ENCODE measurements around the gene PSMC3. TPM values are rescaled to one million over a fixed set of nuclear protein-coding genes. Genes with fewer than 3 reads are reported as not detected.

The PSMC3 gene
- polyA plus RNA-seq, 1 donor from 2014 or later = 101 TPM

DNA sequence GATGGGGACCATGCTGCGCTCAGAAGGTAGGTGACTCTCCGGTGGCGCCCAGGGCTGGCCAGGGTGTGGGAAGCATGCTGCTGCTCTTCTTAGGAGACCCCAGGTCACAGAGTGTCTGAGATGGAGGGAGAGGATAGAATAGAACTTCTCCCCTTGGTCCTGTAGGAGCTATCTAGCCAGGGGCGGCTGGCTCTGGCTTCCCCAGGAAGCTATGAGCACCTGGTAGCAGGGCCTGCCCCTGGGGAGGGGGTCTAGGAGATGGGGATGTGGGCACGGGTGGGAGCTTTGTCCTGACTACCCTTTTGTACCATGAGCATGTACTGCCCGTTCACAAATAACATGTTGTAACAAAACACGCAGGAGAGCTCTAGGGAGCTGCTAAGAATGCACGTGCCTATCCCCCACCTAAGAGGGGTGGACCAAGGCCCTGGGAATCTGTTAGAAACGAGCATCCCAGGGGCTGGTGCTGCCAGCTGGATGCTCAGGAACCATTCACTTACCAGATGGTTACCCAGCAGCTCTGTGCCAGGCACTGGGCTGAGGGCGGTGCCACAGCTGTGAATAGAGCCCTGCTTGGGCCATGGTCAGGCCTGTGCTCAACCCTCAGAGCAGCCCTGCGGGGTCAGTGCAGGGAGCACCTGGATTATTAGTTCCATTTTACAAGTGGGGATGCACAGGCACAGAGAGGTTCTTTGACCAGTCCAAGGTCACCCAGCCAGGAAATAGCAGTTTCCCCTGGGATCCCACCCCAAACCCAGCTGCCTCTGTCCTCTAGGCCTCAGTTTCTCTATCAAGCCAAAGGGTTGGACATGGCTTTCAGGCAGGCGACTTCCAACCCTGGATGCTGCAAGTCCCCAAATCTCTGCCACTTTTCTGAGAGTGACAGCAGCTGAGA, 15.6 kb downstream of the PSMC3 start:
- Mint-ChIP-seq H3K27me3 (no peaks in the 10 kb centered on the region), H3K36me3 (no peaks in the 10 kb centered on the region), H3K9me3 (no peaks in the 10 kb centered on the region), H3K27ac (peak overlapping the region in 2 of 3 donors; percentile 39 to 40), H3K4me3 (peak overlapping the region; percentile 9 to 83 (median 27)), H3K4me1 (peaks cover 13 to 19% (median 15%) of the 10 kb centered on the region in 3 donors)

DNA sequence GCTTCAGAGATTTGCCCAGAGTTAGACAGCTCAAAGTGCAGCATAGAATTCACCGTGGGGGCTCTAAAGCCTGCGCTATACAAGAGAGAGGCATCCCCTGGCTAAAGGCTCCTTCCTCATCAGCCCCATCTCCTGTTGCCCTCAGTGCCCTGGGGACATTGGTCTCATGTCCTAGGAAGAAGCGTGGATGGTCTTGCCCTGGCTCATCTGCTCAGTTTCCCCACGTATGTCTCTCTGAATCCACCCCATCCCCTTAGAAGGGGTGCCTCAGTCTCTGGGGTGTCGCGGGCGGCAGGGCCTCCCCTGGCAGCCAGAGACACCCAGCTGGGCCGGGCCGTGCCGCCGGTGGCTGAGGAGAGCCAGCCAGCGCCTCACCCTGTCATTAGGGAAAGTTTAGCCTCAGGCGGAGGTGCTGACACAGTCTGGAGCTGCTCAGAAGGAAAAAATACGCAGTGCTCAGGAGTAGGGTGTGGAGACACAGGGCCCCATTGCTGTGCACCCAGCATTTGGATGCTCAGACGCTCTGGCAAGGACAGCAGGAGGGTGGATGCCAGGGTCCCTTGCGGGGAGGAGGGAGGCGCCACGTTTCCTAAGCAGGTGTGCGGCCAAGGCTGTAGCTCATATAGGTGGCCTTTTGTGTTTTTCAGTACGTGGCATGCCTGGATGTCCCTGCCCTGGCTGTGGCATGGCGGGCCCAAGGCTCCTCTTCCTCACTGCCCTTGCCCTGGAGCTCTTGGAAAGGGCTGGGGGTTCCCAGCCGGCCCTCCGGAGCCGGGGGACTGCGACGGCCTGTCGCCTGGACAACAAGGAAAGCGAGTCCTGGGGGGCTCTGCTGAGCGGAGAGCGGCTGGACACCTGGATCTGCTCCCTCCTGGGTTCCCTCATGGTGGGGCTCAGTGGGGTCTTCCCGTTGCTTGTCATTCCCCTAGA, 16.5 kb downstream of the PSMC3 start:
- H3K9me3 Mint-ChIP-seq = no peaks in the 10 kb centered on the region
- H3K36me3 Mint-ChIP-seq = no peaks in the 10 kb centered on the region
- H3K27ac Mint-ChIP-seq = peak overlapping the region; percentile 55 to 95 (median 81)
- H3K4me3 Mint-ChIP-seq = peak overlapping the region; percentile 82 to 94 (median 84)
- peaks cover 13 to 21% (median 15%) of the 10 kb centered on the region in 3 donors for H3K4me1 Mint-ChIP-seq
- no peaks in the 10 kb centered on the region for H3K27me3 Mint-ChIP-seq

DNA sequence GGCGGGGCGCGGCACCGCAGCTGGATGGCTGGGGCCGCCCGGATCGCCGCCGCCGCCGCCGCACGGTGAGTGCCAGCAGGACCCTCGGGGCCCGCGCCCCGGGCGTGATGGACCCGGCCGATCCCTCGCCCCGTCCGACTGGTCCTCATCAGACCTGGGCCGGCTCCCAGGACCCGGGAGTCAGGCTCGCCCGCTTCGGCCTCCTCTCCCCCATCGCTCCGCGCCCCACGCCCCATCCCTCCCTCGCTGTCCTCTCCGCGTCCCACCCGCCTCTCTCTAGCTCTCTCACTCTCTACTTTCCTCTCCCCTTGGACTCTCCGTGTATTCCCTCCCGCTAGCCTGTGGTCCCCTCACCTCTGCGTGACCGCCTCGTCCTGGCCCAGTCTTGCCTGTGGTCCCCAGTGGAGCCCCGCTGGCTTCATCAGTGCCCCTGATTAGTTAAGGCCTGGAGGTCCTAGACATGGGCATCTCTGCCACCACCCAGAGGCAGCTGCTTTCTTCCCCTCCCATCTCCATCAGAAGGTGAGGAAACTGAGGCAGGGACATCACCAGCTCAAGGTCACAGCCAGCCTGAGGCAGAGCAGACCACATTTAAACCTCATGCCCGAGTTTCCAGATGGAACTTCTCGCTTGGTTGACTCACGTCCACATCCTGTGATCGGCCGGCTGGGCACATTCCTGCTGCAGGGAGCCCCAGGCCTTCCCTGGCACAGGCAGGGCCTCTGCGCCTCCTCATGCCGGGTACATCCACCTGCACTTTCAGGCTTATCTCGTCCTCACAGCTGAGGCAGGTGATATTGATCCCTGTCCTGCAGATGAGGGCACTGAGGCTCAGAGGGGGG, 17.4 kb downstream of the PSMC3 start:
- H3K4me3 Mint-ChIP-seq = peak overlapping the region; percentile 86 to 95 (median 94)
- no peaks in the 10 kb centered on the region for H3K9me3 Mint-ChIP-seq
- H3K36me3 Mint-ChIP-seq = no peaks in the 10 kb centered on the region
- H3K27me3 Mint-ChIP-seq = no peaks in the 10 kb centered on the region
- peaks cover 13 to 21% (median 14%) of the 10 kb centered on the region in 3 donors for H3K4me1 Mint-ChIP-seq
- peak overlapping the region; percentile 55 to 95 (median 81) for H3K27ac Mint-ChIP-seq

DNA sequence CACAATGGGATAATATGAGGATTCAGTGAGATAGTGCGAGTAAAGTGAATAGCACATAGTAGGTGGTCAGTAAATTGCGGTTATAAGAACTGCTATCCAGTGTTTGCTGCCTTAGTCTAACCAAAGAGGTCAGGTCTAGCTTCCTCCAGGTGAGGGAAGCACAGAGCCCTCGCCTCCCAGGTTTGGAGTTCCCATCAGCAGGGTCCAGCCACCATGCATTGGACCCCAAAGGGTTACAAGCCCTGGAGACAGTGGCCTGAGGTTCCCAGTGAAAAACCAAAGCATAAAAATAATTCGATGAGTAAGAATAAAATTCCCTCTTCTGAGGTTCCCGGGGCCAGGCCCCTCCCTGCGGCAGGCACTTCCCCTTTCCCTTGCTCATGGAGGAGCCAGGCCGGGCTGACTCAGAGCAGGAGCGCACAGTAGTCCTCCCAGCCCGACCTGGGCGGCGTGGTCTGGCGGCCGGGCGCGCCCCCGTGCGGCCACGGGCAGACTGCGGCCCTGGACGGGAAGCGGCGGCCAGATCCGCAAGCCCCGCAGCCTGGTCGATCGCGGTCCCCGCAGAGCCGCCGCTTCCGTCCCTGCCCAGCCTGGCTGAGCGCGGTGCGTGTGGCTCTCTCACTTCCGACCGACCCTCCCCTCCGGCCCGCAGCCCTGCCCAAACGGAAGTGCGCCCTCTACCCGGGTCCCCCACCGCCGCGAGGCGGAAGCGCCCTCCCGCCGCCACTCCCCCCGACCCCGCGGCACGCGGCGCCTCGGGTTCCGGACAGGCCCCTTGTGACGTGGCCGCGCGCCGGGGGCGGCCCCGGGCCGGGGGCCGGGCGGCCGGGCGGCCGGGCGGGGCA, 18.3 kb downstream of the PSMC3 start, which contains the start of gene SLC39A13:
TSS of gene SLC39A13 (plus strand) at position 845 of the 845 bp plus-strand sequence. CDS start 1,505 bp downstream, outside the sequence.
- H3K4me1 Mint-ChIP-seq = peaks cover 12 to 21% (median 13%) of the 10 kb centered on the region in 3 donors
- H3K9me3 Mint-ChIP-seq = no peaks in the 10 kb centered on the region
- peak within 1 kb of the TSS; percentile 55 to 95 (median 94) for H3K27ac Mint-ChIP-seq
- peak within 1 kb of the TSS; percentile 86 to 95 (median 94) for H3K4me3 Mint-ChIP-seq
- no peaks in the 10 kb centered on the region for H3K36me3 Mint-ChIP-seq
- no peaks in the 10 kb centered on the region for H3K27me3 Mint-ChIP-seq

DNA sequence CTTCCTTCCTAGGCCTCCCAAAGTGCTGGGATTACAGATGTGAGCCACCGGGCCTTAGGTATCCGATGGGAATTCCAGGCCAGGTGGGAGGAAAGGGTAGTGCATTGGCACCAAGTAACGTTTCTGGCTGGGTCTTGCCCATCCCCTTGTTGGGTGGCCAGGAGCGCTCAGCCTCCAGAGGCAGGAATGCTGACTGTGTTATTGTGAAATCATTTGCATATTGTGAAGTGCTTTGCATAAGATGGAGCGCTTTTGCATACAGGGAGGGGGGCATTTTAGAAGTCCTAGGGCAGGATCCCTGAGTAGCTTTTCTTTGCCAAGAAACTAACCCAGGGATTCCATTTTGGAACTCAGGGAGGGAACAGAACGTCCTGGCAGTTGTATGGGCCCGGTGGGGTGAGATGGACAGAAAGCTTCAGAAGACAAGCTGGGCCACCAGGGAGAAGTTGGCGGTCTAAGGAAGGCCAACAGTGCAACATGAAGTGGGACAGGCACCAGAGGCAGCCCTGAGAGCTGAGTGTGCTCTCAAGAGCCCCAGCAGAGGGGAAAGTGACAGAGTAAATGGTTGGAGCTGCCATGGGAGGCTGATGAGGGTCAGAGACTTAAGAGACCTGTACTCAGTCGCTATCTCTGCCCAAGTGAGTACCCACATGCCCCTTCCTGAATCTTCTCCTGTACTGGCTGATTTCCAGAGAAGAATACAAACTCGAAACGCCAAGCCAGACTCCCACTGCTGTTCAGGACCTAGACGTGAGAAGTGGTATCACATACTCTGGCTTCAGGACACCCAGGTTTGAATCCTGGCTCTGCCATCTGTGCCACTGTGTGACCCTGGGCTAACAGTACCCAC, 19.1 kb downstream of the PSMC3 start:
- no peaks in the 10 kb centered on the region for H3K27me3 Mint-ChIP-seq
- H3K36me3 Mint-ChIP-seq = no peaks in the 10 kb centered on the region
- peak overlapping the region; percentile 83 to 95 (median 94) for H3K4me3 Mint-ChIP-seq
- peaks cover 12 to 23% (median 13%) of the 10 kb centered on the region in 3 donors for H3K4me1 Mint-ChIP-seq
- peak overlapping the region; percentile 55 to 94 (median 87) for H3K27ac Mint-ChIP-seq
- H3K9me3 Mint-ChIP-seq = no peaks in the 10 kb centered on the region

DNA sequence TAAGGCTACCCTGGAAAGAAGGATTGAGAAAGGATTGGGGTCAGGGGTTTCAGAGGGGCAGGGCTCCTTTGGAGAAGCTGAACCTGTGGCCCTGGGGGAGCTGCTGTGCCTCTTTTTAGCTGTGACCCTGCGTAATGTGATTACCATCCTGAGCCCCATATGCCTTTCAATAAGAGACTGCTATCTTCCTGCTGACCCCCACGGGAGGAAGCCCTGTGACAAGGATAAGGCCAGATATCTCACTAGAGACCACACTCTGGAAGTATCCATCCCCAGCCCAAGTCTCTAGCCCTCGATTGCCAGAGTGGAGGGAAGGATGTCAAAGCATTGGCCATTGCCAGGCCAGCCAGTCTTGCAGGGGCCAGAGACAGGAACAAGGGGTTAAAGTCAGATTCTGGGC, 22.7 kb downstream of the PSMC3 start:
- peaks cover 30 to 35% (median 33%) of the 10 kb centered on the region in 3 donors for H3K4me1 Mint-ChIP-seq
- H3K4me3 Mint-ChIP-seq = peak overlapping the region in 1 of 4 donors; percentile 31
- H3K27me3 Mint-ChIP-seq = no peaks in the 10 kb centered on the region

DNA sequence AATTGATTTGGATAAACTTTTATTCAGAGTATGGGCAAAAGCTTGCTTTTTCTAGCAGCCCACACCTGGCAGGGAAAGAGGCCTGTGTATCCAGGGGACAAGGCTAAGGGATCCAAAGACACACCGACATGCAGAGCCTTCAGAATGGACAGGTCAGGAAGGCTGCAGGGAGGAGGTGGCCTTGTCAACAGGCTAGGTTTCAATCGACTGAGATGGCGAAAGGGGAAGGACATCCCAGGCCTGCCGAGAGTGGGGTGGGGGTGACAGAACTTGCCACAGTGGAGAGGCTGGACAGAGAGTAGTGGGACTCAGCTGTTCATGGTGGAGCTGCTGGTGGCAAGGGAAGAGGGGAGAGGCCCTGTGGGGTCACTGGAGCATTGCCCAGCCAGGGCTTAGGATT, 23.1 kb downstream of the PSMC3 start:
- Mint-ChIP-seq H3K4me3 (no peak overlapping the region), H3K4me1 (peaks cover 33 to 38% (median 33%) of the 10 kb centered on the region in 3 donors), H3K27ac (peak overlapping the region; percentile 11 to 76 (median 59)), H3K9me3 (no peaks in the 10 kb centered on the region), H3K36me3 (no peaks in the 10 kb centered on the region), H3K27me3 (no peaks in the 10 kb centered on the region)

More for the DNA sequence above, 22.7 kb downstream of the PSMC3 start:
- peak overlapping the region in 1 of 3 donors; percentile 76 for H3K27ac Mint-ChIP-seq
- H3K9me3 Mint-ChIP-seq = no peaks in the 10 kb centered on the region
- no peaks in the 10 kb centered on the region for H3K36me3 Mint-ChIP-seq

DNA sequence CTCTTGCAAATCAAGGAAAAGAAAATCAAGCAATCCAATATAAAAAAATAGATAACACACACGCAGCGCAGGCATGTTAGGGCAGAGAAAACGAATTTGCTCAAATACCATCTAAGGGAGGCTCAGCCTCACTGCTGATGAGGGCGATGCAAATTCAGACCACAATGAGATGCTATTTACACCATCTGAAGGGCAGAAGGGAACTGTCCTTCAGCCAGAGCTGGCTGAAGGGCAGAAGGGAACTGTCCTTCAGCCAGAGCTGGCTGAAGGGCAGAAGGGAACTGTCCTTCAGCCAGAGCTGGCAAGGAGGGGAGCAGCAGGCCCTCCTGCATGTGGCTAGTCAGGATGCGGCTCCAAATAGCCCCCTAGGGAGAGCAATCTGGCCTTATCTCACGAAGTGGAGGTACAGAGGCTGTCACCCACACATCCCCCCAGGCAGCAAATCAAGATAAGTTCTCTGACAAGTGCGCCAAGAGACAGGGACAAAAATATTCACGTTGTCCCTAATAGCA, 25.4 kb downstream of the PSMC3 start:
- H3K36me3 Mint-ChIP-seq = no peaks in the 10 kb centered on the region
- peak overlapping the region; percentile 48 to 91 (median 80) for H3K27ac Mint-ChIP-seq
- H3K9me3 Mint-ChIP-seq = no peaks in the 10 kb centered on the region
- H3K4me3 Mint-ChIP-seq = peak overlapping the region; percentile 83 to 95 (median 86)
- H3K27me3 Mint-ChIP-seq = no peaks in the 10 kb centered on the region
- H3K4me1 Mint-ChIP-seq = peaks cover 20 to 32% (median 26%) of the 10 kb centered on the region in 3 donors

DNA sequence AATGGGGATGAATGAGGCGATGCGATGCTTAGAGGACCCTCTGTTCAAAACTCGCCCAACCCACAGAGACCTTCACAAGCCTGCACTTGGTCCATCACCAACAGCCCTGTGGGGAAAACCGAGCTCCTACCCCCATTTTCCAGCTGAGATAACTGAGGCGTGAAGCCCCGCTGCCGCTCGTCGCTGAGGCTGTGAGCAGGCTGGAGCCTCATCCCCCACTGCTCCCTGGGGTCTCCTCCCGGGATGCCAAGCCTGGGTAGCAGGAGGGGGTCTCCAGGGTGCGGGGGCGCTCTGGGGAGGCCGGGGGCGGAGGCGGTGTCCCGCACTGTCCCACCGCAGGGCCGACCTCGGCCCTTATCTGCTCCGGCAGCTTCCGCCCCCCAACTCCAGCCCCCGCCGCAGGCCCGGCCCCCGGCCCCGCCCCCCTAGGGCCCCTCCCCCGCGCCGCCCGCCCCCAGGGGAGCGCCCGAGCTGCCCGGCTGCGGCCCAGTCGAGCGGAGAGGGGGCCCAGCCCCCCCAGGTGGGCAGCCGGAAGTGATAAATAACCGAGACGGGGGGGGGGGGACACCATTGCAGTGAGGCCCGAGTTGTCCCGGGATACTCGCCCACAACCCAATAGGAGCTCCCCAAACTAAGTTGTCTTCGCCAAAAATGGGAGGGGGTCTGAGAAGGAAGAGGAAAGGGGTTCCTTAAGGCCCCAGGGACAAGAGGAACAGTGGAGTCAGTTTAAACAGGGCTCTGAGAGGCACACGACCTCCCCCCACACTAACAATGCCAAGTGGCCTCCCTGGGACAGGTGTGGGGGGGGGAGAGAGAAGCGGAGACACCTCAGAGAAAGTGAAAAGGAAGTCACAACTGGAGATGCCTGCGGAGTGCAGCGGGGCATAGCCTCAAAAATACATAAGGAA, 26.1 kb downstream of the PSMC3 start:
- peak overlapping the region; percentile 83 to 96 (median 88) for H3K4me3 Mint-ChIP-seq
- peak overlapping the region; percentile 91 to 96 (median 91) for H3K27ac Mint-ChIP-seq
- peaks cover 25 to 38% (median 31%) of the 10 kb centered on the region in 3 donors for H3K4me1 Mint-ChIP-seq
- H3K9me3 Mint-ChIP-seq = no peaks in the 10 kb centered on the region
- H3K36me3 Mint-ChIP-seq = no peaks in the 10 kb centered on the region
- H3K27me3 Mint-ChIP-seq = no peaks in the 10 kb centered on the region

DNA sequence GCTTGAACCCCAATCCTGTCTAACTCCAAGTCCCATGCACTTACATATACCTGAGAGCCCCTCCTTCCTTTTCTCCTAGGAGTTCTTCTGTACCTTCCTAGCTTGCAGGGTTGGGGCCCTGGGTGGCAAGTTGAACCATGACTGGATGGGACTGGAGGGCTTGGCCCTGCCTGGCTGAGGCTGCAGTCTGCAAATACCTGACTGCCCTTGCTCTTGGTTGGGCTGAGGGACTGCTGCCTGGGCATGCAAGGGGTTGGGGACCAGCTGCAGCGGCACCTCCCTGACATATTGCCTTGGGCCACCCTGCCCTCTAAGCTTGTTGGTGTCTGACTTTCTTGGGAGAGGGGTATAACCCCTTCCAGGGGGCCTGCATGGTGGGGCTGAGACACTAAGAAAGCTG, 27.7 kb downstream of the PSMC3 start:
- Mint-ChIP-seq H3K9me3 (no peaks in the 10 kb centered on the region), H3K4me1 (peaks cover 31 to 45% (median 37%) of the 10 kb centered on the region in 3 donors), H3K27ac (peak overlapping the region in 2 of 3 donors; percentile 34 to 53), H3K36me3 (no peaks in the 10 kb centered on the region), H3K4me3 (peak overlapping the region; percentile 34 to 96 (median 72)), H3K27me3 (no peaks in the 10 kb centered on the region)

DNA sequence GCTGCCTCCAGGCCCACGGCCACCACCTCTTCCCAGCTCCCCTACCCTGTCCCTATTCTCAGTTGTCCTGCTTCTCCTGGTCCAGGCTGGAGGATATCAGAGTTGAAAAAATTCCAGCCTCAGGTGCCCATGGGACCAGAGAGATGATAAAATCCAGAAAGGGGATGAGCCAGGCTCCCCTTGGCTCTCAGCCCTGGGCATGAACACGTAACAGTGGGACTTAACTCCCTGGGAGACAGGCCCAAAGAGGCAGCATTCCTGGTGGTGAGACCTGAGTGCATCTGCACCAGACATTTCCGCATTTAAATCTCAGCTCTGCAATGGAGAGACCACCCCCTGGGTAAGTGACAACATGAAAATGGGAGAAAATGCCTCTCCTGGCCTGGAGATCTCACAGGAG, 28.2 kb downstream of the PSMC3 start:
- Mint-ChIP-seq H3K4me1 (peaks cover 31 to 47% (median 39%) of the 10 kb centered on the region in 3 donors), H3K36me3 (no peaks in the 10 kb centered on the region), H3K27ac (peak overlapping the region in 1 of 3 donors; percentile 34), H3K9me3 (no peaks in the 10 kb centered on the region), H3K4me3 (peak overlapping the region in 1 of 4 donors; percentile 34), H3K27me3 (no peaks in the 10 kb centered on the region)

DNA sequence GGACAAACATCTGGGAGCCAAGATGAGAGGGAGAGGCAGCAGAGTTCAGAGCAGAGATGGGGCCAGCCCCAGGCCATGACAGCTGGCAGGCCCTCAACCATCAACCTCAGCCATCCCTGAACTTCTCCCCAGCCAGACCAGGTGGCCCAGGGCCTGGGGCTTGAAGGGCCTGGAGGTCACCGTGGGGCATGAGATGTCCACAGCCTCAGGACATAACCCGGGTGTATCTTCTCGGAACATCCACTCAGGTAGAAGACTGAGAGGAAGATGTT, 30.3 kb downstream of the PSMC3 start:
- Mint-ChIP-seq H3K36me3 (no peaks in the 10 kb centered on the region), H3K27me3 (no peaks in the 10 kb centered on the region), H3K4me3 (peak overlapping the region in 1 of 4 donors; percentile 80), H3K4me1 (peaks cover 22 to 46% (median 36%) of the 10 kb centered on the region in 3 donors), H3K27ac (peak overlapping the region in 2 of 3 donors; percentile 71 to 96), H3K9me3 (no peaks in the 10 kb centered on the region)

Measured in IgD-negative memory B cell (primary cell).